ENCODE results near the gene UBAC1.

Gene UBAC1

GRCh38 chr9:135961277-135961715, at the start of gene UBAC1:
Gene UBAC1, minus strand, starts transcription at chr9:135961373. Its CDS starts 211 bp downstream, at chr9:135961162.
- DNase-seq (ENCODE audit: low spot score), result peak; percentile 99

DNA sequence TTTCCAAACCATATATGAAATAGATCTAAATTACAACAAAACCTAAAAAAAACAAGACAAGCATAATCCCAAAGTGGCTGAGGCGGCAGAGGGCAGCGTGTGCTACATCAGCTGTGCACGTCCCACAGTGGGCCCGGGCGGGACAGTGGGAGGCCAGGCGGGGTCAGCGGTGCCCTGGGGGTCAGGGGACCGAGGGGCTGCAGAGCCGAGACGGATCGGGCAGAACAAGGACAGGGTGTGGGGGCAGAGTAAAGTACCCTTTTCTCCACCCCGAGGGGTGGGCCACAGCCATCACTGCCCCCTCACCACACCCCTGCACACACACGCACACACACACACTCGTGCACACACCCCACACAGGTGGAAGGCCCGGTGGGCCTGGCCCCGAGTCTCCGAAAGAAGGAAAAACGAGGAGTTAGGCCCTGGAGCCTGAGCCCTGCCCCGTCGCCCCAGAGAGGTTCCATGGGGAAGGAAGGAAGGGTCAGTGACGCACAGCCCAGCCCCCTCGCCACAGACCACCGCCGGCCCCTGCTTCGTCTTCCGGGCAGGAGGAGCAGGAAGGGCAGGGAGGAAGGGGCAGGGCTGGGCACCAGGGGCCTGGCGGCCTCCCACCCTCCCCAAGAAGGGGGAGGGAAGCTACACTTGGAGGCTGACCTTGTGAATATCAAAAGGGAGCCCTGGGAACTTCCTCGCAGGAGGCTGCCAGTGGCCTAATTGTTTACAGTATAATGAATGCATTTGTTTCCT, 49.6 kb upstream of the UBAC1 start:
- no peak for DNase-seq (ENCODE audit: low spot score)

DNA sequence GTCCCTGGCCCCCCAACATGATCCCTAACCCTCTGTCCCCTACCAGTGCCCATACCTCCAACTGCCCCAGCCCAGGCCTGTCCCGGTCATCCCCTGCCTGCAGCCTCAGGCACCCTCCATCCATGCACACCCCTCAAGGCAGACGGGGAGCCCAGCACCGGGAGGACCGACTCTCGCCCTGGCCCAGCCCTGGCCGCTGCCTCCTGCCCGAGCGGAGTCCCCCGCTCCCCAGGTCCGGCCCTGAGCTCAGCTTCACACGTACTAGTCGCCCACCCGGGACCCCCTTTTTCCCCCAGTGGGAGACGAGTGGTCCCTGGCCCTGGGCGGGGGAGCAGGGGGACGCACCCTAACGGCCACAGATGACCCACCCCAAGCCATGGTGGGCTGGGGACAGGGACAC, 49.0 kb upstream of the UBAC1 start:
- DNase-seq (ENCODE audit: low spot score), result no peak

- DNase-seq (ENCODE audit: low spot score), result no peak
Measured at GRCh38 chr9:136009516-136009915, 48.3 kb upstream of the UBAC1 start.

DNA sequence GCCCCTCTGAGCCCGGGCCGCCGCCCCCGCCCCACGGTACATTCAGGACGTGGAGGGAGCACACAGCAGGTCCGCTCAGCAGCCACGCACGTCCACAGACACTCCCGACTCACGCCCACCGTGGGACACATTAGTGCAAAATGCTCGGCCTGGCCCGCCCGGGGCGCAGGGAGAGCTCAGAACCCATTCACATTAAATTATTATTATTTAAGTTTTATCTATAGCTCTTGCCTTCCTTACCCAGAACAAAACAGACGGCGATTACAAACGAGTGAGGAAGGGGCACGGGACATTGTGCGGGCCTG, 47.5 kb upstream of the UBAC1 start:
- no peak for DNase-seq (ENCODE audit: low spot score)

DNA sequence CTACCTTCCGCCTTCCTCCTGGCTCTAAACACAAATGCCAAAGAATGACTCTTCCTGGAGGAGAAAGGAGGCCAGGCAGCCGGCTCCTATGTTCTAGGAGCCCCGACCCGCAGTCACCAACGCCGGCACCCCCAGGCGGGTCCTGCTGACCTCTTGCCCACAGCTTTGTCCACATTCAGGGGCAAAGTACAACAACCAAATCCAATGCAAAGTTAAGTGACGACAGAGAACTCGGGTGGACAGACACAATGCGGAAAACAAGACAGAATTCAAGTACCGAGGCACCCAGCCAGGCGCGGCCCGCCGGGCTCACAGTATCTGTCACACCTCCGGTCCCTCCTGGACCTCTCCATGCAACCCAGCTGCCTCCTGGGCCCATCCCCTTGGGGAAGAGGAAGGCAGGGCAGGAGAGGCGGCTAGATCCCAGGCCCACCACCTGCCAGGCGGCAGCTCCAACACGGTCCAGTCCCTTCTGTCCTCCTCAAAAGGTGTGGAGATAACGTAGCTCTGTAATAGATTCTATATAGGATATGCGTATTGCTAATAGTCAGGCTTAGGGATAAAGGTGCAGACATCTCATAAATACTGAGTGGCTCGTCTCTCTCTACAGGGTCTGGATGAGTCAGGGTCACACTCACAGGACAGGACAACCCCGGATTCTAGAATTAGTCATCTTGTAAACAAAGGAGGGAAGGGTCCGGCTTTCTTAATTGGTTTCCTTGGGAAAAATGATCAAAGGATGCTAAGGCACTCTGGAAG, 46.9 kb upstream of the UBAC1 start:
- DNase-seq (ENCODE audit: low spot score), result peak; percentile 69

- no peak for DNase-seq (ENCODE audit: low spot score)
Measured at GRCh38 chr9:136007276-136007933, 46.2 kb upstream of the UBAC1 start.

DNA sequence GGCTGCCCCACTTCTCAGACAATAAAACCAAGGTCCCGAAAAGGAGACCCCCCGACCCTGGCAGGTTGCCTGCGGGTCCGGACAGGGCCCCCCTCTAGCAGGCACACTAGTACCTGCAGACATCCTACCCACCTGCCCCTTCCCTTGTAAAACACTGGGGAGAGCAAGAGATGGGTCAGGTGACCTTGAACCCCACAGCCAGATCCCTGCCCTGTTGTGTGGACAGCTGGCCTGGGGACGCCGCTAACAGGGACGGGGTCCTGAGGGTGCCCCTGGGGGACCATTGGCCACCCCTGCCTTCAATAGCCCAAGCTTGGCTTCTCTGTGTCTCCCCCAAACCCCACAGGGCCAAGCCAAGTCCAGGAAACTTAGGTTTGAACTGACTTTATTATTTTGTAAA, 45.0 kb upstream of the UBAC1 start:
- no peak for DNase-seq (ENCODE audit: low spot score)

DNA sequence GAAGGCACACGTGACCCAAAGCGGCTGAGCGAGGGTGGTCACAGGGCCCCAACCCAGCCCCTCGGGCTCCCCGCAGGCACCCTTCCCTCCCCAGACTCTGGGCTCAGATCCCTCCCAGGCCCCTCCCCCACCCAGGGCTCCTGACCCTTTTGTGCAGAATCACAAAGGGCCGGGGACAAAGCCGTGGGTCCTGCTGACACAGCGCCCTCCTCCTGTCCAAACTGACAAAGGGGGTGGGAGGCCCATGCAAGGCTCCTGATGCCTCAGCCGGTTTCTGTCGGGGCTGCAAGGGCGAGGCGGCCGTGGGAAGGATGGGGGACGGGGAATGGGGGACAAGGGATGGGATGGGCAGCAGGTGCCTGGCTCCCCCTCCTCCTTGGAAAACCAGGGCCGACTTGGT, 43.5 kb upstream of the UBAC1 start:
- no peak for DNase-seq (ENCODE audit: low spot score)

DNA sequence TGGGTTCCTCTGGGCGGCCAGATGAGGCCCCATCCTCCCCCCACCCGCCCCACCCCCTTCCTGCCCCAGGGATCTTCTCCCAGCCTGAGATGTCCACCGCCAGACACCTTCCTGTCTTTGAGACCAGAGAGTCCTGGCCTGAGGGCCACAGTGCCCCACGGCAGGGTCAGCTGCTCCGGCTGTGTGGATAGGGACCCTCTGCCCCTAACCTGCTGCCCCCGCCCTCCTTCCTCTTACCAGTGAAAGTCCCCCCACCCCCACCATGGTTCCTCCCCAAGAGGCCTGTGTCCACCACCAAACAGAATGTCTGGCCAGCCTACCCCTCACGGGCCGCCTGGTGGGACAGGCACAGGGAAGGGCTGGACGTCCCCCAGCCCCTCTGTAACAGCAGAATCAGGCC, 43.0 kb upstream of the UBAC1 start:
- no peak for DNase-seq (ENCODE audit: low spot score)

GRCh38 chr9:136003411-136004218, 42.4 kb upstream of the UBAC1 start:
- no peak for DNase-seq (ENCODE audit: low spot score)

- no peak for DNase-seq (ENCODE audit: low spot score)
Measured at GRCh38 chr9:136002881-136003280, 41.7 kb upstream of the UBAC1 start.

DNA sequence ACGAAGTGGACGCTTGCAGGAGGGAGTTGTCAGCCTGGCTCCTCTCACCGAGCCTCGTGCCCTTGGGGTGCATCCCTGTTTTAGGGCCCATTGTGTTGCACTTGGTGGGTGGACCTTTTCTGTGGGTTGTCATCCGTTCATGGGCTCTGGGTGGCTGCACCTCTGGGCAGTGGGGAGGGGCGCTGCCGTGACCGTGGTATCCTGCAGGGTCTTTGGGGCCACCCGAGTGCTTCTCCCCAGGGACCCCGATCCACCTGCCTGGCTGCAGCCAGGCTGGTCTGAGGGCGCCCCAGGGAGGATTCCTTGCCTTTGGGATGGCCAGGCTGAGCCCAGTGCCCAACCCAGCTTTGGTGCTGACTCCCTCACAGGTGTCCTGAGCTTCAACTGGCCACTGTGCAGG, 41.0 kb upstream of the UBAC1 start:
- no peak for DNase-seq (ENCODE audit: low spot score)

GRCh38 chr9:136001231-136001630, 40.1 kb upstream of the UBAC1 start:
- no peak for DNase-seq (ENCODE audit: low spot score)

- DNase-seq (ENCODE audit: low spot score), result no peak
Measured at GRCh38 chr9:135998410-135999071, 37.4 kb upstream of the UBAC1 start.

DNA sequence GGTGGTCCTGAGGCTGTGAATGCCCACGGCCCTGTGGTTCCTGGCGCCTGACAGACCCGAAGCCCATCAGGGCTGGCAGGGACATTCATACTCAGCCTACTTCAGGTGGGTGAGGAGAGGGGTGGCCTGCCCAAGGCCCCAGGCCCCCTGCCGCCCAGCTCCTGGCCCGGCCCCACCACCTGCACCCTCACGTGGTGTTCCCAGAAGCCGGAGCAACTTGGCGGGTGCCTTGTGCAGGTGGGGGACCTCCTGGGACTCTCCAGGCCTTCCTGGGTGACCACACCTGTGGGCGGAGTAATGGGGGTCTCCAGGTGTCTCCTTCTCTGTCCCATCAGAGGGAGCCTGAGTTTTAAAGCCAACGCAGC, 36.8 kb upstream of the UBAC1 start:
- DNase-seq (ENCODE audit: low spot score), result no peak

DNA sequence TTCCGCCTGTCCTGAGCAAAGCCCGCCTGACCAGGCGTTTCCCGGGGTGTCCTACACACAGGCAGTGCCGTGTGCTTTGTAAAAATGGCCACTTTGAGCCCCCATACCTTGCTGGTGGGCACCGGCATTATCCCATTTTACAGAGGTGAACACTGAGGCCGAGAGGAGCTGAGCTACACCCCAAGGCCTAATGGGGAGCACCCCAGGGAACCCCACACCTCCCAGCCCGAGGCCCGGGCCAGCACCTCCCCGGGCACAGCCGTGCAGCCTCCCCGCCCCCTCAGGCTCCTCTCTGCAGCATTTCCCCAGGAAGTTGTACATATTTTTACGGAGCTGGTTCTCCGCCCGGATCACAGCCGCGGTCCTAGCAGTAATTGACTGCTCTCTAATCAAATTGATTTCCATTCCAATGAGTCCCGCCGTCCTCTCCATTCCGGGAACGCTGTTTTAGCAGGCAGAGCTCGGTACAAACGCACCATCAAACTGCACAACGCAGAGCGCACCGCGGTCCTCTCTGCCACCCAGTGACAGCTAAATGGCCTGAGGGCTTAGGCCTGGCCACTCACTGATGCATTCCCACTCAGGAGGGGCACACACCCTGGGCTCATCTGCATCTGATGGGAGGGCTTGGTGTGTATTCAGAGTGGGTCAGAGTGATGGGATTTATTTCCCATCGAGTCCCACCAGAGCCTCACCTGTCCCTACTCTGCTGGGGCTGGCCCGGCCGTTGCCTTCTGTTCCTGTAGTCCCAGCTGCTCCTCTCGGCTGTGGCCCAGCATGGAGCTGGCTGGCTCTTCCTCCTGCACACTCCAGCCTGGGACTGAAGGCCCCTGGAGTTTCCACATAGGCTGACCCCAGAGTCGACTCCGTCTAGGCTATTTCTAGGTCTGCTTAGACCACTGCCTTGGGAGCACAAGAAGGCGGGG, 36.2 kb upstream of the UBAC1 start:
- no peak for DNase-seq (ENCODE audit: low spot score)

- no peak for DNase-seq (ENCODE audit: low spot score)
Measured at GRCh38 chr9:135995816-135996215, 34.6 kb upstream of the UBAC1 start.

- DNase-seq (ENCODE audit: low spot score), result no peak
Measured at GRCh38 chr9:135994501-135995192, 33.5 kb upstream of the UBAC1 start.
